HuH-7.5 (cell line): ENCODE data around the gene FAM229B.

ENCODE experiments used
- DNase-seq: peaks from one replicate; pipeline ENCODE4 v3.0.0; 2011; ENCODE audit warnings: low spot score

The FAM229B gene

DNA sequence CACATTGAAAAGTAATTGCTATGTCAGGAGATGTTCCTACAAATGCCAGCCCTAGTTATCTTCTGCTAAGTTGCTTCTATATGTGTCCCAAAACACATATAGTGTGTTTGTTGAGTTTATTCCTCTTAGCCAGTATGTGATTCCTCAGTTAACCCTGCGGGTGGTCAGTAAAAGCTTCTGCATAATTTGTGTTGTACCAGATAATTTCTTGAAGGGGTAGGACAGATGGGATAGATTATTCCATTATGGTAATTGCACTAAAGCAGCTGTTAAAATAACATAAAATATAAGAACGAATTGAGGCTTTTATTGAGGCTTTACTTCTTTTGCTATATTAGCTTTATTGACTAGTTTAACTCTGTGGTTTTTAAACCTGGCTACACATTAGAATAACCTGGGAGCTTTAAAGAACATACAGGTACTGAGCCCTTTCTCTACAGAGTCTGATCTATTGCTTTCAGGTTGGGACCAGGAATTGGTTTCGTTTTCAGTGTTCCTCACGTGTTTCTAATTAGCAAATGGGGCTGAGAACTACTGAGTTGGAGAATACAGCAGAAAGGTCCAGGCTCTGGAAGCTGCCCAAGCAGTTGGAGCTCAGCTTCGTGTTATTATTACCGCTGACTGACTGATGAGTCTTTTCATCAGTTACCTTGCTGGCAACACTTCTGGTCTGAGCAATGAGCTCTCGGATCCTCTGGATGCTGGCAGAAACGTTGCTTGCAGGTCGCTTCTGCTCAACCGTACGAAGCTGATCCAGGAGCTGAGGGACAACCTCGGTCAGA is 56.9 kb downstream of the FAM229B start:
- no peak for DNase-seq

DNA sequence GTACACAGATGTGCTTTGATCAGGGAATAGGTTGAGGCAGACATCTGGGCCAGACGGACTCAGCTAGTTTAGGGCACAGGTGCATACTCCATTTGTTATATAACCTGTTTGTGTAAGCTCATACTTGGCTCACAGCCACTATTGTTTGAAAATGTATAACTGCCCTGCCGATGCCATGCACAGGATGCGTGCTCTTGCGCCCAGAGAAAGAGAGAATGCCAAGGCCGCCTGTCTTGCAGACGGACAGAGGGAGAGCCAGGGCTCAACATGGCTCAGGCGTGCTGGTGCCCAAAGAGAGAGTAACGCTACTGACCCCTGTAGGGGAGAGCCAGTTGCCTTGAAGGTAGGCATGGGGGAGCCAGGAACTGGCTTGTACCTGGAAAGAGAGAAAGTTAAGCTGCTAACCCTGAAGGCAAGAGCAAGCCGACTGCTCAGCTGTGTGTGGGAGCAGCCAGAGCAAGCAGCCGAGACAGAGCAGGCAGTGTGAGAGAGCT is 57.7 kb downstream of the FAM229B start:
- DNase-seq = no peak

DNA sequence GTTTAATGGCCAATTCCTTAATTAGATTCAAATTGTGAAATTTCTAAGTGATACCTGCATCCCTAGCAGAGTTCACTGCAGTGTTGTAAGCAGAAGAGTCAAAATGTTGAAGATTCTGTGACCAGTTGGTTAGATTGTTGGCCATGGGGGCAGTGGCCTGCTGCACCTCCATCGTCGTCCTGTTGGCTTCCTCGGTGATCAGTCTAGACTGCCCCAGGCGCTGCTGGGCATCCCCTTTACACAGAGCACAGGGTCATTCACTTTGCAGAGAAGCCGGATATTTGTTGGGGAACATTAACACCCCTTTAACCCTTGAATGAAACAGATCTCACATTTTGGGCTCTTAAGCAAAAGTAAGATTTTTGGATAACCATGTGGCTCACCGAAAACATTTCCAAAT is 60.7 kb downstream of the FAM229B start:
- DNase-seq = no peak

DNA sequence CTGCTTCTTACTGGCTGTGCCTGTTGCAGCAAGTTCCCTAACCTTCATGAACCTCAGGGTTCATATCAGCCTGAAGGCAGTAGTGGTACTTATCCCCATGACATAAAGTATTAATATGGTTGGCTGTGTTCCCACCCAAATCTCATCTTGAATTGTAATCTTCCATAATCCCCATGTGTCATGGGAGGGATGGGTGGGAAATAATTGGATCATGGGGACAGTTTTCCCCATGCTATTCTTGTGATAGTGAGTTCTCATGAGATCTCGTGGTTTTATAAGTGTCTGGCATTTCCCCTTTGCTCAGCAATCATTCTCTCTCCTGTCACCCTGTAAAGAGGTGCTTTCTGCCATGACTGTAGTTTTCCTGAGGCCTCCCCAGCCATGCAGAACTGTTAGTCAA is 61.8 kb downstream of the FAM229B start:
- DNase-seq = no peak

DNA sequence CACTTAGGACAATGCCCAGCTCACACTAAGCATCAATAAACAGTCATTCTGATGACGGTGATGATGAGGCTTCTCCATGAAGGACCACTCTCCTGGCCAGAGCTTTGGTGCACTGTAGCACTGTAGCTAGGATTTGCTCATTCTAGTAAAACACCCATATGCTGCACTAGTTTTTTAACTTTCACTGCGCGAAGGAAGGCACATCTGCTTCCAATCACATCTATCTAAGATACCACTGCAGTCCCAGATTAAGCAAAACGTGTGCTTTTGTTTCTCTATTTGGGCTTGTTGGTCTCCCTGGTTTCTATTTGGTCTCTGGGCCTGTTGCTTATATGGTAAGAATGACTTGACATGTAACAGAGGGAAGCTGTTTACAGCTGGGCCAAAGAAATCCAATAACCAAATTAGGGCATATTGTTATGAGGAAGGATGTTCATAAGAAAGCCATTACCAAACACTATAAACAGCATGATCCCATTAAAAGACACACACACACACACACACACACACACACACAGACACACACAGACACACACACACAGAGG is 62.4 kb downstream of the FAM229B start:
- DNase-seq = no peak

DNA sequence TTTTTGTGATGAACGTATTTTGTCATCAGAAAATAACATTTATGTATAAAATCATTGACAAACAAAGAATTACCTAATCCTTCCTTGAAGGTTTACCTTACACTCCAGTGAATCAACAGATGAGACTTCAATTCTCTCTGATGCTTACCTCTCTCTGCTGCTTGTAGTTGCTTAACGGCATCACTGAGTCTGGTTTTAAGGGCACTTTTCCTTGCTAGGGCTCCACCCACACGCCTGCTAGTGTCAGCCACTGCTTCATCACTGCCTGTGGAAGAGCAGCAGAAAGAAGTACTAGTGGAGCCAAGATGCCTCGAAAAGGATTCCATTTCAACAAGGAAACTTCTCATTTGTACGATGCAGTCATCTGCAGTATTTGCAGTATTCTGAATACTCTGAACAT is 63.0 kb downstream of the FAM229B start:
- no peak for DNase-seq
